Measurements from ENCODE around the gene LTB4R2.

DNA sequence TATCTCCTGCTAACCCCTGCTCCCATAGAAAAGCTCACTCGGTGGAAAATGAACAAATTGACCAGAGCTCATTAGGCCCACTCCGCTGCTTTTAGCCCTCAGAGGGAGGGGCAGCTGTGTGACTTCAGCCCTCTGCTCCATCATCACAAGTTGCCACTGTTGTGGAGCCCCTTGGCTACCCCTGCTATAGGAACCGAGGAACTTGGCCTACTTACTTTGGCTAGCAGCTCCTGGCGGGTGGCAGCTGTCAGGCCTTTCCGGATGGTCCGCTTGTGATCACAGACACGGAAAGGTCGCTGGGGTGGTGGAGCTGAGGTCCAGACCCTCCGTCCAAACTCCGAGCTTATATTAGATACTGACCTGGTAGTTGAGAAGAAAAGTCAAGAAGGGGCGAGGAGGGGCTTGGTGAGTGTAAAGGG is 2.8 kb upstream of the LTB4R2 start:
- TF ChIP-seq CTCF (conservative IDR thresholded peaks at IDR 0.05), result no peak
- no peak for TF ChIP-seq EZH2 (IDR thresholded peaks at IDR 0.05; ENCODE audit: low read depth)

Data from PC-9 (cell line).